Cardiac fibroblast (primary cell): ENCODE measurements around the gene SELENOT.
A peak's percentile ranks its signal among the peaks of the same experiment; 100 is the strongest.

ENCODE experiments used
- DNase-seq, 2 donors: peaks; one replicate each; pipeline versions ENCODE4 v3.0.0 to v3.0.0-alpha.2; 2010; ENCODE audit warnings: low read depth in 2 of 2
- H3K4me3 ChIP-seq, 2 donors: replicated peaks in 1 of 2; 1 replicate in 1 of 2; 2 replicates in 1 of 2; pipeline ENCODE4 v1.5.1; 2011; ENCODE audit warnings: low read depth in 2 of 2, low read length in 2 of 2, mild to moderate bottlenecking in 2 of 2, moderate library complexity in 1 of 2
- CTCF ChIP-seq: IDR thresholded peaks from one replicate; pipeline ENCODE4 v1.5.1; 2011; ENCODE audit warnings: low read depth, mild to moderate bottlenecking, low read length, inconsistent platforms

SELENOT gene

GRCh38 chr3:150607267-150608065 lies 4.3 kb downstream of the SELENOT start:
- no peak for DNase-seq
- no peak for TF ChIP-seq CTCF
- H3K4me3 ChIP-seq = no peak overlapping the region

- no peak for DNase-seq
- H3K4me3 ChIP-seq = no peak overlapping the region
- TF ChIP-seq CTCF = no peak
Measured at GRCh38 chr3:150609988-150610387, 6.9 kb downstream of the SELENOT start.

GRCh38 chr3:150610785-150611184 lies 7.7 kb downstream of the SELENOT start:
- H3K4me3 ChIP-seq = no peak overlapping the region
- TF ChIP-seq CTCF = no peak
- DNase-seq = peak; percentile 35 to 49

GRCh38 chr3:150611666-150612065 lies 8.5 kb downstream of the SELENOT start:
- no peak overlapping the region for H3K4me3 ChIP-seq
- no peak for TF ChIP-seq CTCF
- DNase-seq = no peak

- no peak overlapping the region for H3K4me3 ChIP-seq
- DNase-seq = no peak
- no peak for TF ChIP-seq CTCF
Measured at GRCh38 chr3:150612494-150612893, 9.4 kb downstream of the SELENOT start.

- DNase-seq = no peak
- no peak for TF ChIP-seq CTCF
- H3K4me3 ChIP-seq = no peak overlapping the region
Measured at GRCh38 chr3:150613034-150613433, 9.9 kb downstream of the SELENOT start.
